PFSK-1 (cell line): ENCODE results near the gene ATN1.

Source experiments
- POLR2AphosphoS5 ChIP-seq: IDR thresholded peaks from 2 replicates; pipeline ENCODE4 v1.6.1; 2012; ENCODE audit warnings: low read depth, mild to moderate bottlenecking, control low read depth, low read length, moderate library complexity
- REST ChIP-seq, 2 experiments: IDR thresholded peaks; 2 replicates each; pipeline versions ENCODE4 v1.6.1 to v1.8.0; 2011 to 2012; ENCODE audit warnings: low read depth in 2 of 2, low read length in 2 of 2, control low read depth in 1 of 2, inconsistent platforms in 1 of 2, mild to moderate bottlenecking in 1 of 2, moderate library complexity in 1 of 2; ENCODE audit not compliant: insufficient read depth in 1 of 2
- TAF1 ChIP-seq: IDR thresholded peaks from 2 replicates; pipeline ENCODE4 v1.6.1; 2012; ENCODE audit warnings: low read length, control low read depth, borderline replicate concordance; ENCODE audit not compliant: insufficient read depth

GRCh38 chr12:6961695-6962284 lies 34.0 kb downstream of the ATN1 start:
- TF ChIP-seq POLR2AphosphoS5: no peak
- TF ChIP-seq TAF1: no peak
- TF ChIP-seq REST (IDR thresholded peaks at IDR 0.05; ENCODE audit: insufficient read depth in 1 of 2, low read depth in 2 of 2, low read length in 2 of 2): no peak
